Measurements from ENCODE around the gene ZNF280A. TPM values are rescaled to one million over a fixed set of nuclear protein-coding genes. Genes with fewer than 3 reads are reported as not detected.
"Not testable (repeated sequence)": the region's sequence is repeated elsewhere in the genome, so short reads cannot be mapped to it uniquely, and the experiment has no call there.

ZNF280A gene
- total RNA-seq, 2 donors from 2014 or later, result not detected

DNA sequence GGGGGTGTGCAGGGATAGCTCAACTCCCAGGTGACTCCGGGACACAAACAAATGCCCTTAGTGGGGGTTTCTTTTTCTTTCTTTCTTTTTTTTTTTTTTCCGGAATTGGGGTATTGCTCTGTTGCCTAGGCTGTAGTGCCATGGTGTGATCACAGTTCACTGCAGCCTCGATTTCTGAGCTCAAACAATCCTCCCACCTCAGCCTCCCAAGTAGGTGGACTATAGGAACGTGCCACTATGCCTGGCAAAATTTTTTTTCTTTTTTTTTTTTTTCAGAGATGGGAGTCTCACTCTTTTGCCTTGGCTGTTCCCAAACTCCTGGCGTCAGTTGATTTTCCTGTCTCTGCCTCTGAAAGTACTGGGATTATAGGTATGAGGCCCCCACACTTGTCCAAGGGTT, 13.8 kb upstream of the ZNF280A start:
- peaks cover 25% of the 10 kb centered on the region for H3K27me3 Mint-ChIP-seq
- H3K27ac Mint-ChIP-seq, result no peak overlapping the region
- no peak overlapping the region for H3K4me3 Mint-ChIP-seq
- no peak for ATAC-seq
- no peaks in the 10 kb centered on the region for H3K4me1 Mint-ChIP-seq
- H3K36me3 Mint-ChIP-seq (ENCODE audit: low read depth), result peaks cover 3% of the 10 kb centered on the region
- no peaks in the 10 kb centered on the region for H3K9me3 ChIP-seq (ENCODE audit: control insufficient read depth, low read length, poor library complexity, severe bottlenecking)
- no peak for DNase-seq

DNA sequence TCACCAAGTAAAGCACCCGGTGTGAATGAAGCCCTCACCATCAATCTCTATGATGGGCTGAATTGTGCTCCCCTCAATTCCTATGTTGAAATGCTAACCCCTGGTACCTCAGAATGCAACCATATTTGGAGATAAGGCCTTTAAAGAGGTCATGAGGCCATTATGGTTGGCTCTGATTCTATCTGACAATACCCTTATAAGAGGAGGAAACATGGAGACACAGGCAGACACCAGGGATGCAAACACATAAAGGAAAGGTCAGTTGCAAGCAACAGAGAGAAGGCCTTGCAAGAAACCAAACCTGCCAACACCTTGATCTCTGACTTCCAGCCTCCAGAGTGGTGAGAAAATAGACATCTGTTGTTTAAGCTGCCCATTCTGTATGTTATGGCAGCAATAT, 13.3 kb upstream of the ZNF280A start:
- H3K27ac Mint-ChIP-seq, result no peak overlapping the region
- H3K36me3 Mint-ChIP-seq (ENCODE audit: low read depth), result peaks cover 3% of the 10 kb centered on the region
- DNase-seq, result no peak
- H3K9me3 ChIP-seq (ENCODE audit: control insufficient read depth, low read length, poor library complexity, severe bottlenecking), result no peaks in the 10 kb centered on the region
- ATAC-seq, result no peak
- H3K27me3 Mint-ChIP-seq, result peaks cover 25% of the 10 kb centered on the region
- H3K4me1 Mint-ChIP-seq, result no peaks in the 10 kb centered on the region
- no peak overlapping the region for H3K4me3 Mint-ChIP-seq

DNA sequence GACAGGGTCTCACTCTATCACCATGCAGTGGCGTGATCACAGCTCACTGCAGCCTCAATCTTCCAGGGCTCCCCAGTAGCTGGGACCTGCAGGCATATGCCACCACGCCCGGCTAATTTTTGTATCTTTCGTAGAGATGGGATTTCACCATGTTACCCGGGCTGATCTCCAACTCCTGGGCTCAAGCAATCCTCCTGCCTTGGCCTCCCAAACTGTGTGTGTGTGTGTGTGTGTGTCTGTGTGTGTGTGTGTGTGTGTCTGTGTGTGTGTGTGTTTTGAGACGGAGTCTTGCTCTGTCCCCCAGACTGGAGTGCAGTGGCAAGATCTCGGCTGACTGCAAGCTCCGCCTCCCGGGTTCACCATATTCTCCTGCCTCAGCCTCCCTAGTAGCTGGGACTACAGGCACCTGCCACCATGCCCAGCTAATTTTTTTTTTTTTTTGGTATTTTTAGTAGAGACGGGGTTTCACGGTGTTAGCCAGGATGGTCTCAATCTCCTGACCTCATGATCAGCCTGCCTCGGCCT, 12.5 kb upstream of the ZNF280A start:
- not testable (repeated sequence) for DNase-seq; H3K9me3 ChIP-seq (ENCODE audit: control insufficient read depth, low read length, poor library complexity, severe bottlenecking); H3K27ac Mint-ChIP-seq; H3K4me1 Mint-ChIP-seq; H3K36me3 Mint-ChIP-seq (ENCODE audit: low read depth); H3K4me3 Mint-ChIP-seq; ATAC-seq
- H3K27me3 Mint-ChIP-seq, result peaks cover 25% of the 10 kb centered on the region

DNA sequence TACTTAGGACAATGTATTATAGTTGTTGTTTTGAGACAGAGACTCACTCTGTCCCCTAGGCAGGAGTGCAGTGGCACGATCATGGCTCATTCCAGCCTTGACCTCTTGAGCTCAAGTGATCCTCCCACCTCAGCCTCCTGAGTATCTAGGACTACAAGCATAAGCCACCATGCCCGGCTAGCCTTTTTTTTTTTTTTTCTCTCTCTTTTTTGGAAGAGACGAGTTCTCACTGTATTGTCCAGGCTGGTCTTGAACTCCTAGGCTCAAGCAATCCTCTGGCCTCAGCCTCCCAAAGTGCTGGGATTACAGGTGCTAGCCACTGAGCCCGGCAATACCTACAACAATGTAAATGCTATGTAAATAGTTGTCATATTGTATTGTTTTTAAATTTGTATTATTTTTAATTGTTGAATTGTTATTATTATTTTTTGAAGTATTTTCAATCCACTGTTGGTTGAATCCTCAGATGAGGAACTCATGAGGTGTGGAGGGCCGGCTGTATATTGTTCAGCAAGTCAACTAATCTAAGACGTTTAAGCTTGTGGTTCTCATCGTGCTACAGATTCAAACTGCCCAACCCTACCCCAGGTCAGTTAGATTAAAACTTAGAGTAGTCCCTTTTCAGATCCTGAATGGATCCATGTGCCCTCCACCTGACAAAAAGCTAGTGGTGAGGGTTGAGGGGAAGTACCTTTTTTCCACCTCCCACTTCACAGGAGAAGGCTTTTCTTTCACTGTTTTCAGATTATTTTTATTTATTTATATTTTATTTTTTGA, 11.9 kb upstream of the ZNF280A start:
- H3K9me3 ChIP-seq (ENCODE audit: control insufficient read depth, low read length, poor library complexity, severe bottlenecking), result no peaks in the 10 kb centered on the region
- H3K27ac Mint-ChIP-seq, result no peak overlapping the region
- H3K36me3 Mint-ChIP-seq (ENCODE audit: low read depth), result peaks cover 3% of the 10 kb centered on the region
- H3K27me3 Mint-ChIP-seq, result peaks cover 22% of the 10 kb centered on the region
- no peaks in the 10 kb centered on the region for H3K4me1 Mint-ChIP-seq
- ATAC-seq (no peak), DNase-seq (no peak)
- no peak overlapping the region for H3K4me3 Mint-ChIP-seq

DNA sequence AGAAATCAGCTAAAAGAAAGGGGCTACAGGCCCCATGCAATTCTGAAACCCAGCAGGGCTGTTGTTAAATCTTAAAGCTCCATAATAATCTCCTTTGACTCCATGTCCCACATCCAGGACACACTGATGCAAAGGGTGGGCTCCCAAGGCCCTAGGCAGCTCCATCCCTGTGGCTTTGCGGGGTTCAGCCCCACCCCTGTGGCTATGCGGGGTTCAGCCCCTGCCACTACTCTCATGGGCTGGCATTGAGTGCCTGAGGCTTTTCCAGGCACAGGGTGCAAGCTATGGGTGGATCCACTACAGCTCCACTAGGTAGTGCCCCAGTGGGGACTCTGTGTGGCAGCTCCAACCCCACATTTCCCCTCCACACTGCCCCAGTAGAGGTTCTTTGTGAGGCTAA, 8.7 kb upstream of the ZNF280A start:
- Mint-ChIP-seq H3K4me3 (no peak overlapping the region), H3K27ac (no peak overlapping the region), H3K36me3 (ENCODE audit: low read depth) (no peaks in the 10 kb centered on the region), H3K27me3 (peaks cover 30% of the 10 kb centered on the region), H3K4me1 (no peaks in the 10 kb centered on the region)
- no peak for DNase-seq
- H3K9me3 ChIP-seq (ENCODE audit: control insufficient read depth, low read length, poor library complexity, severe bottlenecking), result no peaks in the 10 kb centered on the region
- ATAC-seq, result no peak

DNA sequence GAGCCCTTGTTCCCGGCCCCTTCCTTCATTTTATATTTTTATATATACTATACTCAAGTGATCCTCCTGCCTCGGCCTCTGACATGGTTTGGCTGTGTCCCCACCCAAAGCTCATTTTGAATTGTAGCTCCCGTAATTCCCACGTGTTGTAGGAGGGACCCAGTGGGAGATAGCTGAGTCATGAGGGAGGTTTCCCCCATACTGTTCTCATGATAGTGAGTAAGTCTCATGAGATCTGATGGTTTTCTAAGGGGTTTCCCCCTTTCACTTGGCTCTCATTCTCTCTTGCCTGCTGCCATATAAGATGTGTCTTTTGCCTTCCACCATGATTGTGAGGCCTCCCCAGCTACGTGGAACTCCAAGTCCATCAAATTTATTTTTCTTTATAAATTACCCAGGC, 7.2 kb upstream of the ZNF280A start:
- Mint-ChIP-seq H3K4me3 (no peak overlapping the region), H3K27ac (no peak overlapping the region), H3K36me3 (ENCODE audit: low read depth) (no peaks in the 10 kb centered on the region), H3K27me3 (peaks cover 41% of the 10 kb centered on the region), H3K4me1 (no peaks in the 10 kb centered on the region)
- DNase-seq, result no peak
- no peak for ATAC-seq
- H3K9me3 ChIP-seq (ENCODE audit: control insufficient read depth, low read length, poor library complexity, severe bottlenecking), result no peaks in the 10 kb centered on the region

DNA sequence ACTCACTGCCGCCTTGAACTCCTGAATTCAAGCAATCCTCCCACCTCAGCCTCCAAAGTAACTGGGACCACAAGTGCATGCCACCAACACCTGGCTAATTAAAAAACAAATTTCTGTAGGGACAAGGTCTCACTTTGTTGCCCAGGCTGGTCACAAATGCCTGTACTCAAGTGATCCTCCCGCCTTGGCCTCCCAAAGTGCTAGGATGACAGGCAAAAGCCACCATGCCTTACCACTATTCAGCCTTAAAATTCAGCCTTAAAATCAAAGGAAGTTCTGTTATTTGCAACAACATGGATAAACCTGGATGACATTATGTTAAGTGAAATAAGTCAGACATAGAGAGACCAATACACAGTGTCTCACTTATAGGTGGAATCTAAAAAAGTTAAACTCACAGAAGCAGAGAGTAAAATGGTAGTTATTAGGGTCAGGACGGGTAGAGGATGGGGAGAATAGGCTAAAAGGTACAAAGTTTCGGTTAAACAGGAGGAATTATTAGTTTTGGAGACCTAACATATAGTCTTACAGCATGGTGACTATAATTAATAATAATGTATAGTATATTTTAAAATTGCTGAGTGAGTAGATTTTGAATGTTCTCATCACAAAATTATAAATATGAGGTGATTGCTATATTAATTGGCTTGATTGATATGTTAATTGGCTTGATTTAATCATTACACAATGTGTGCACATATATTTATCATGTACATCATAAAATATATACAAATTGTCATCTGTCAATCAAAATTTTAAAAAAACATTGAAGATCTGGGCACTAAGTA, 6.2 kb upstream of the ZNF280A start:
- H3K27me3 Mint-ChIP-seq, result peaks cover 41% of the 10 kb centered on the region
- H3K9me3 ChIP-seq (ENCODE audit: control insufficient read depth, low read length, poor library complexity, severe bottlenecking), result no peaks in the 10 kb centered on the region

DNA sequence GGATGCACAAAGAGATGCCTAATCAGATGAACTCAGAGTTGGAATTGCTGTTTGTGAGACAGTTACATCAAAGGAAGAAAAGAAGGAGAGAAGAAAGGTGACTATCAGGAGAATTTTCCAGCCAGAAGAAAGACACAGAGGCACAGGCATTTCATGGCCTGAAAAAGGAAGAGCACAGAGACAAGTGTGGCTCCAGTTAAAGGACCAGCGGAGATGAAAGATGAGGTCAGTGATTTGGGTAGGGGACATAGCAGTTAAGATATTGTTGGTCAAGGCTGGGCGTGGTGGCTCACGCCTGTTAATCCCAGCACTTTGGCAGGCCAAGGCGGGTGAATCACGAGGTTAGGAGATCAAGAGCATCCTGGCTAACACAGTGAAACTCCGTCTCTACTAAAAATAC, 3.4 kb upstream of the ZNF280A start:
- Mint-ChIP-seq H3K36me3 (ENCODE audit: low read depth) (no peaks in the 10 kb centered on the region), H3K4me1 (no peaks in the 10 kb centered on the region), H3K27ac (peak overlapping the region; percentile 1), H3K4me3 (no peak overlapping the region), H3K27me3 (peaks cover 50% of the 10 kb centered on the region)
- no peaks in the 10 kb centered on the region for H3K9me3 ChIP-seq (ENCODE audit: control insufficient read depth, low read length, poor library complexity, severe bottlenecking)
- DNase-seq (no peak), ATAC-seq (no peak)

More for the DNA sequence above, 6.2 kb upstream of the ZNF280A start:
- Mint-ChIP-seq H3K36me3 (ENCODE audit: low read depth) (no peaks in the 10 kb centered on the region), H3K4me3 (no peak overlapping the region), H3K4me1 (no peaks in the 10 kb centered on the region), H3K27ac (no peak overlapping the region)
- ATAC-seq (no peak), DNase-seq (no peak)

DNA sequence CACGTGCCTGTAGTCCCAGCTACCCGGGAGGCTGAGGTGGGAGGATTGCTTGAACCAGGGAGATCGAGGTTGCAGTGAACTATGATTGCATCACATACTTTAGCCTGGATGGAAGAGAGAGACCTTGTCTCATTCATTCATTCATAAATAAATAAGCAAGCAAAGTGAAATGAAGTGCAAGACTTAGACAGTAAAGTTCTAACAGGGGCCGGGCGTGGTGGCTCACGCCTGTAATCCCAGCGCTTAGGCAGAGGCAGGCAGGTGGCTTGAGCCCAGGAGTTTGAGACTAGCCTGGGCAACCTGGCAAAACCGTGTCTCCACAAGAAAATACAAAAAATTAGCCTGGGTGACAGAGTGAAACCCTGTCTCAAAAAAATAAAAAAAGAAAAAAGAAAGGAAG, 1.6 kb upstream of the ZNF280A start:
- Mint-ChIP-seq H3K27ac (no peak overlapping the region), H3K4me3 (no peak overlapping the region), H3K4me1 (no peaks in the 10 kb centered on the region), H3K36me3 (ENCODE audit: low read depth) (peaks cover 3% of the 10 kb centered on the region), H3K27me3 (peaks cover 57% of the 10 kb centered on the region)
- ATAC-seq, result no peak
- DNase-seq, result no peak
- no peaks in the 10 kb centered on the region for H3K9me3 ChIP-seq (ENCODE audit: control insufficient read depth, low read length, poor library complexity, severe bottlenecking)

DNA sequence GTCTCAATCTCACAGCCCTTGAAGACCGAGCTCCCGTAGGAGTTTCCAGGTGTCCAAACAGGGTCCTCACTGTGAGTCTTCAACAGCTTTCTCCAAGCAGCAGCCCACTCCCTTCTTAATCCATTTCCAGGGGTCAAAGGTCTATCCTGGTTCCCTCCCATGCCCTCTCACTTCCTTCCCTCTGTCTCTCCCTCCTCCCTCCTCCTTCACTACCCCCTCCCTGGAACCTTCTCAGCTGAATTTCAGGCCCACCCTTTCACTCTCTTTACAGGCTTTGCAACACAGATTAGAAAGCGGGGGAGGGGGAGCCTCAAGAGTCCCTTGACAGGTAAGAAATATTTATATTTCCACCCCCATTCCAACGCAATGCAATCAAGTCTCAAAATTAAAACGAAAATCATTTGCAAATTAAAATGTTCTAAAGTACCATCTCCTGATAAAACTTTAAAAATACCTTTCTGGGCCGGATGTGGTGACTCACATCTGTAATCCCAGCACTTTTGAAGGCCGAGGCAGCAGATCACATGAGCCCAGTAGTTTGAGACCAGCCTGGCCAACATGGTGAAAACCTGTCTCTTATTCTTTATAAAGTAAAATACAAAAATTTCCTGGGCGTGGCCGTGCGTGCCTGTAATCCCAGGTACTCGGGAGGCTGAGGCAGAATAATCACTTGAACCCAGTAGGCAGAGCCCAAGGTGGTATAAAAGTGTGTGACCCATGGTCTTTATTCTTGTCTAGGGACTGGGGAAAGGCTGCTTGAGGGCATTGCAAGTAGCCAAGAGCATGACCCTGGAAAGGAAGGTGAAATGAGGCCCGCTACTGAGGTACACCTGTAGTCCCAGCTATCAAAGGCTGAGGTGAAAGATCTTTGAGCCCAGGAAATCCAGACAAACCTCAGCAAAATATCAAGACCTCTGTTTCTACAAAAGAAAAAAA, 865 bp upstream of the ZNF280A start:
- H3K27me3 Mint-ChIP-seq, result peaks cover 60% of the 10 kb centered on the region

DNA sequence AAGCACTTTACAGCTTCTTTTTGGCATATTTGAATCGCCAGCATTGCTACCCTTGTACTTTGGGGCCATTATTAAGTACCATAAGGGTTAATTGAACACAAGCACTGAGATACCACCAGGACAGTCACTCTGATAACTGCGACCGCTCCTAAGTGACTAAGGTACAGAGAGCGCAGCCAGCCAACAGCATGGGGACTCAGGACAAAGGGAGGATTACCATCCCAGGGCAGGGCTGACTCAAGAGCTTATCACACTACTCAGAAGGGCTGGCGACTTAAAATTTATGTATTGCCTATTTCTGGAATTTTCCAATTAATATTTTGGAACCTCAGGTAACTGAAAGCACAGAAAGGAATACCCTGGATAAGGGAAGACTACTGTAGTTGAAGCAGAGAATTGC, 479 bp downstream of the ZNF280A start:
- H3K4me3 Mint-ChIP-seq, result no peak overlapping the region
- no peaks in the 10 kb centered on the region for H3K4me1 Mint-ChIP-seq
- H3K27me3 Mint-ChIP-seq, result peaks cover 61% of the 10 kb centered on the region
- peaks cover 3% of the 10 kb centered on the region for H3K36me3 Mint-ChIP-seq (ENCODE audit: low read depth)
- DNase-seq (no peak), ATAC-seq (no peak)
- no peak overlapping the region for H3K27ac Mint-ChIP-seq
- H3K9me3 ChIP-seq (ENCODE audit: control insufficient read depth, low read length, poor library complexity, severe bottlenecking), result no peaks in the 10 kb centered on the region

More for the DNA sequence above, 865 bp upstream of the ZNF280A start:
- Mint-ChIP-seq H3K4me1 (no peaks in the 10 kb centered on the region), H3K4me3 (no peak overlapping the region), H3K27ac (no peak overlapping the region), H3K36me3 (ENCODE audit: low read depth) (peaks cover 3% of the 10 kb centered on the region)
- no peak for DNase-seq
- no peak for ATAC-seq
- no peaks in the 10 kb centered on the region for H3K9me3 ChIP-seq (ENCODE audit: control insufficient read depth, low read length, poor library complexity, severe bottlenecking)

DNA sequence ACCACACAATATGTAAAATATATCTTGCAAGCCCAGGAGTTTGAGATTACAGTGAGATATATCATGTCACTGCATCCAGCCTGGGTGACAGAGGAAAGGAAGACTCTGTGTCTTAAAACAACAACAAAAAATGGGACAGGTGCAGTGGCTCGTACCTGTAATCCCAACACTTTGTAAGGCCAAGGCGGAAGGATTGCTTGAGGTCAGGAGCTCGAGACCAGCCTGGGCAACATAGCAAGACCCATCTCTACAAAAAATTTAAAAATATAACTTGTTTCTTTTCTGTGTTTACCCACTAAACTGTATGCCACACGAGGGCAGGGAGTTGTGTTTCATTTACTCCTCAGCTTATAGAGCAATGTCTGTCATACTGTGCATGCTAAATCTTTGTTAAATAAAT, 3.1 kb downstream of the ZNF280A start:
- ATAC-seq, result no peak
- Mint-ChIP-seq H3K27ac (no peak overlapping the region), H3K4me1 (peaks cover 3% of the 10 kb centered on the region)

DNA sequence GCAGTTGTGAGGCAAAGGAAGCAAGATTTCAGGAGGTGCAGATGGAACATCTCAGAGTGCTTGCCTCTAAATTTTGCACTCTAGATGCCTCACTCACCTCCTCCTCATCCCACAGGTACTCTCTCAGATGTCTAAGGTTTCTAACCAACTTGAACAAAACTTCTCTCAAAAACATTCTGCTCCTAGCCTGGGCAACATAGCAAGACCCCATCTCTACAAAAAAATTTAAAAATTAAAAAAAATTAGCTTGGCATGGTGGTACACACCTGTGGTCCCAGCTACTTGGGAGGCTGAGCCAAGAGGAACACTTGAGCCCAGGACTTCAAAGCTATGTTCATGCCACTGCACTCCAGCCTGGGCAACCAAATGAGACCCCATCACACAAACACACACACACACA, 4.2 kb downstream of the ZNF280A start:
- Mint-ChIP-seq H3K4me1 (peaks cover 3% of the 10 kb centered on the region), H3K27me3 (peaks cover 66% of the 10 kb centered on the region), H3K4me3 (no peak overlapping the region), H3K27ac (no peak overlapping the region), H3K36me3 (ENCODE audit: low read depth) (peaks cover 6% of the 10 kb centered on the region)
- no peak for ATAC-seq
- no peaks in the 10 kb centered on the region for H3K9me3 ChIP-seq (ENCODE audit: control insufficient read depth, low read length, poor library complexity, severe bottlenecking)
- no peak for DNase-seq

More for the DNA sequence above, 3.1 kb downstream of the ZNF280A start:
- no peak overlapping the region for H3K4me3 Mint-ChIP-seq
- H3K36me3 Mint-ChIP-seq (ENCODE audit: low read depth), result peaks cover 3% of the 10 kb centered on the region
- DNase-seq, result no peak
- H3K27me3 Mint-ChIP-seq, result peaks cover 66% of the 10 kb centered on the region
- H3K9me3 ChIP-seq (ENCODE audit: control insufficient read depth, low read length, poor library complexity, severe bottlenecking), result no peaks in the 10 kb centered on the region
